Heart left ventricle (tissue), 16 donors: ENCODE data around the gene PLA2G2C. TPM values are rescaled to one million over a fixed set of nuclear protein-coding genes. Genes with fewer than 3 reads are reported as not detected.
A peak's percentile ranks its signal among the peaks of the same experiment; 100 is the strongest.

Source experiments
- ATAC-seq, 4 donors: fragments of 200-7000 bp; cut with Tn5 transposase; one replicate each; pipeline ENCODE4 v1.9.1; 2020 to 2022; ENCODE audit warnings: moderate library complexity in 4 of 4, mild to moderate bottlenecking in 3 of 4, moderate number of reproducible peaks in 1 of 4
- DNase-seq, 5 donors: peaks; one replicate each; pipeline ENCODE4 v3.0.0-alpha.2; 2020
- H3K27ac ChIP-seq, 12 donors: fragments of 200-600 bp; sonication (generic) in 4 of 12; one replicate each; pipeline versions ENCODE4 v1.5.0 to v1.8.0; 2016 to 2022; ENCODE audit warnings: mild to moderate bottlenecking in 2 of 12
- H3K27me3 ChIP-seq, 9 donors: fragments of 200-600 bp; sonication (generic) in 2 of 9; one replicate each; pipeline versions ENCODE4 v1.5.1 to v1.8.0; 2016 to 2022; ENCODE audit warnings: mild to moderate bottlenecking in 3 of 9
- H3K36me3 ChIP-seq, 9 donors: fragments of 200-600 bp; sonication (generic) in 2 of 9; one replicate each; pipeline versions ENCODE4 v1.5.0 to v1.8.0; 2018 to 2022; ENCODE audit warnings: mild to moderate bottlenecking in 2 of 9
- H3K4me1 ChIP-seq, 12 donors: fragments of 200-600 bp; sonication (generic) in 4 of 12; one replicate each; pipeline versions ENCODE4 v1.5.0 to v1.8.0; 2016 to 2022; ENCODE audit warnings: mild to moderate bottlenecking in 3 of 12
- H3K4me3 ChIP-seq, 12 donors: fragments of 200-600 bp; sonication (generic) in 4 of 12; one replicate each; pipeline versions ENCODE4 v1.5.0 to v1.8.0; 2017 to 2022; ENCODE audit warnings: mild to moderate bottlenecking in 9 of 12, moderate library complexity in 4 of 12
- H3K9me3 ChIP-seq, 12 donors: fragments of 200-600 bp; sonication (generic) in 4 of 12; one replicate each; pipeline versions ENCODE4 v1.5.0 to v1.8.0; 2016 to 2022; ENCODE audit warnings: mild to moderate bottlenecking in 1 of 12
- POLR2A ChIP-seq, 2 donors: fragments of 450-650 bp; IDR thresholded peaks; one replicate each; pipeline ENCODE4 v1.6.1; 2017; ENCODE audit warnings: antibody characterized with exemption in 2 of 2, mild to moderate bottlenecking in 2 of 2, moderate library complexity in 2 of 2
- WGBS, 4 donors: extraction: QIAGEN DNeasy Blood & Tissue Kit in 2 of 4; methylation state at CpG; one replicate each; pipeline versions ENCODE4 v1.1.5 to v1.1.7; 2013 to 2018; 5-methylcytosine and 5-hydroxymethylcytosine counted together
- intact Hi-C, 10 donors: fragments of 100-400 bp; cut with DNase I; formaldehyde crosslinking; loops; one replicate each; pipeline versions ENCODE4 v1.11.1 to v1.14.2; 2022
- polyA plus RNA-seq, 2 donors: library from polyadenylated mRNA; stranded (reverse); fragments of 200-250 nt; gene quantifications; one replicate each; pipeline ENCODE4 v1.2.3, GENCODE V29; 2013
- total RNA-seq, 9 donors: library from RNA; depleted of rRNA in 2 of 9; stranded (reverse); fragments of >200 nt in 2 of 9; fragmentation: NEBNext Ultra II Directional in 3 of 9; extraction: Animal tissue kit (Norgen Biotek cat#: 25700) in 3 of 9; gene quantifications; one replicate each; pipeline versions ENCODE4 v1.1.0 to v1.2.4, GENCODE V29; 2016 to 2023
- TF ChIP-seq, protein P1 (sequence below), 12 donors: fragments of 200-600 bp; sonication (generic) in 4 of 12; IDR thresholded peaks; one replicate each; pipeline versions ENCODE4 v1.5.0 to v1.8.0; 2018 to 2022; ENCODE audit warnings: antibody characterized with exemption in 12 of 12, mild to moderate bottlenecking in 5 of 12
- donor health status: ischemic (EF 13 %, LVEDD 7.1; RV severe dilation, severe dysfunction).
- donor health status: healthy with polysubstance abuse.
- donor health status: DM: no; HTN: yes; CAD: no.
- donor health status: DM: no; HTN: no; CAD: no.
- donor health status: ischemic (EF 25% LVEDD 6.9; RV normal size, moderate dysfunction).
- donor health status: ischemic (EF 25% LVEDD 5.7; RV mildly dilated, moderate dysfunction).
- donor health status: healthy.
- donor health status: DM: yes; HTN: yes; CAD: no.
- donor health status: ischemic (EF 35%, LVEDD 5.7; RV mildly dilated, moderate dysfunction).
- donor health status: nonischemic (EF 11% LVEDD 7.7; RV severe dilation, severe dysfunction).
- donor health status: DM: yes; HTN: yes; CAD: no.
- donor health status: PGD.
- donor health status: ischemic (EF 29% LVEDD 5.4; RV normal size, mild dysfunction).
- donor health status: nonischemic (EF 23%, LVEDD 6.1; RV moderate dilation, normal function).

The PLA2G2C gene
- total and polyA plus RNA-seq, 11 donors: 0.16 TPM; not detected in 10

DNA sequence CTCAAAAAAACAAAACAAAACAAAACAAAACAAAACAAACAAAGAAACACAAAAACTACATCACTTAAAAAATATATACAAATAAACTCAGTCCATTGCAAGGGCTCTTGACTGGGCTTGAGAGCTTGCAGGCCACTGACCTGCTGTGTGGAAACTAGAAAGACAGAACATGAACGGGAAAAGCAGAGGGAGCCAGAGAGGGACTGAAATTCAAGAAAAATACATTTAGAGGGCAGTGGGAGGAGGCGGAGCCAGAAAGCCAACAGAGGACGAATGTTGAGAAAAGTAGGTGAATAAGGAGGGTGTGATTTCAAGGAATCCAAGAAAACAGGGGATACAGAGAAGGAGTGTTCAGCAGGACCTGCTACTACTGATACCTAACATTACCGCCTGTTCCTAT is 41.4 kb upstream of the PLA2G2C start:
- WGBS, 4 donors: 57 to 64% (median 62%) methylated on average over 4 of the region's 4 CpGs

DNA sequence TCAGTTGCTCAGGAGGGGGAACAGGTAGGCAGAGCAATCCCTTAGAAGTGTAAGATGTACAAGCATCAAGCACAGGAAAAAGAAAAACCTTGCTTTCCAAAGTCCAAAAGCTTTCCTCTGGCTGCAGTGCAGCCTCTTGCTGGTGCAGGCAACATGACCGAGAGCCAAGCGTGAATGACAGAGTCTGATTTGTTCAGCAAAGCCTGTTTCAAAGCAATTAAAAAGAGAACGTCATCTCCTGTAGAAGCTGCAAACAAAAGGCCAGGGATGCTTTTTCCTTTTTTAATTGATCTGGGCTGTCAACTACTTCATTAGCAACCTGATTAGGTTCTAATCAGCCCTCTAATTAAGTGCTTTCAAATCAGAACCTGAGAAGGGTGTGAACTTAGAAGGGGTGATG is 38.2 kb upstream of the PLA2G2C start:
- H3K27ac ChIP-seq: no peak overlapping the region
- no peak for DNase-seq
- H3K4me1 ChIP-seq: peaks cover 0 to 10% (median 0%) of the 10 kb centered on the region in 12 donors
- TF ChIP-seq, protein P1, sequence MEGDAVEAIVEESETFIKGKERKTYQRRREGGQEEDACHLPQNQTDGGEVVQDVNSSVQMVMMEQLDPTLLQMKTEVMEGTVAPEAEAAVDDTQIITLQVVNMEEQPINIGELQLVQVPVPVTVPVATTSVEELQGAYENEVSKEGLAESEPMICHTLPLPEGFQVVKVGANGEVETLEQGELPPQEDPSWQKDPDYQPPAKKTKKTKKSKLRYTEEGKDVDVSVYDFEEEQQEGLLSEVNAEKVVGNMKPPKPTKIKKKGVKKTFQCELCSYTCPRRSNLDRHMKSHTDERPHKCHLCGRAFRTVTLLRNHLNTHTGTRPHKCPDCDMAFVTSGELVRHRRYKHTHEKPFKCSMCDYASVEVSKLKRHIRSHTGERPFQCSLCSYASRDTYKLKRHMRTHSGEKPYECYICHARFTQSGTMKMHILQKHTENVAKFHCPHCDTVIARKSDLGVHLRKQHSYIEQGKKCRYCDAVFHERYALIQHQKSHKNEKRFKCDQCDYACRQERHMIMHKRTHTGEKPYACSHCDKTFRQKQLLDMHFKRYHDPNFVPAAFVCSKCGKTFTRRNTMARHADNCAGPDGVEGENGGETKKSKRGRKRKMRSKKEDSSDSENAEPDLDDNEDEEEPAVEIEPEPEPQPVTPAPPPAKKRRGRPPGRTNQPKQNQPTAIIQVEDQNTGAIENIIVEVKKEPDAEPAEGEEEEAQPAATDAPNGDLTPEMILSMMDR (IDR thresholded peaks at IDR 0.05): no peak
- TF ChIP-seq POLR2A (IDR thresholded peaks at IDR 0.05): no peak
- no peaks in the 10 kb centered on the region for H3K9me3 ChIP-seq
- no peak for ATAC-seq
- no peak overlapping the region for H3K4me3 ChIP-seq
- intact Hi-C loops: loop anchor here in 2 of 10 donors (10.0 kb wide), 2 partner anchors 130 to 140 kb away; no protein-coding TSS in a partner anchor
- peaks cover 0 to 42% (median 10%) of the 10 kb centered on the region in 9 donors for H3K27me3 ChIP-seq
- 60 to 76% (median 69%) methylated on average over 3 of the region's 3 CpGs for WGBS, 4 donors
- H3K36me3 ChIP-seq: no peaks in the 10 kb centered on the region

More for the DNA sequence above, 41.4 kb upstream of the PLA2G2C start:
- no peak for TF ChIP-seq POLR2A (IDR thresholded peaks at IDR 0.05)
- TF ChIP-seq, protein P1 (IDR thresholded peaks at IDR 0.05): no peak
- ATAC-seq: no peak
- peaks cover 0 to 60% (median 10%) of the 10 kb centered on the region in 9 donors for H3K27me3 ChIP-seq
- no peak overlapping the region for H3K27ac ChIP-seq
- no peak overlapping the region for H3K4me3 ChIP-seq
- no peaks in the 10 kb centered on the region for H3K36me3 ChIP-seq
- no peaks in the 10 kb centered on the region for H3K4me1 ChIP-seq
- intact Hi-C loops: loop anchor here in 3 of 10 donors (5.0 to 10.0 kb wide), 3 partner anchors 127 to 145 kb away; no protein-coding TSS in a partner anchor
- DNase-seq: no peak
- no peaks in the 10 kb centered on the region for H3K9me3 ChIP-seq

DNA sequence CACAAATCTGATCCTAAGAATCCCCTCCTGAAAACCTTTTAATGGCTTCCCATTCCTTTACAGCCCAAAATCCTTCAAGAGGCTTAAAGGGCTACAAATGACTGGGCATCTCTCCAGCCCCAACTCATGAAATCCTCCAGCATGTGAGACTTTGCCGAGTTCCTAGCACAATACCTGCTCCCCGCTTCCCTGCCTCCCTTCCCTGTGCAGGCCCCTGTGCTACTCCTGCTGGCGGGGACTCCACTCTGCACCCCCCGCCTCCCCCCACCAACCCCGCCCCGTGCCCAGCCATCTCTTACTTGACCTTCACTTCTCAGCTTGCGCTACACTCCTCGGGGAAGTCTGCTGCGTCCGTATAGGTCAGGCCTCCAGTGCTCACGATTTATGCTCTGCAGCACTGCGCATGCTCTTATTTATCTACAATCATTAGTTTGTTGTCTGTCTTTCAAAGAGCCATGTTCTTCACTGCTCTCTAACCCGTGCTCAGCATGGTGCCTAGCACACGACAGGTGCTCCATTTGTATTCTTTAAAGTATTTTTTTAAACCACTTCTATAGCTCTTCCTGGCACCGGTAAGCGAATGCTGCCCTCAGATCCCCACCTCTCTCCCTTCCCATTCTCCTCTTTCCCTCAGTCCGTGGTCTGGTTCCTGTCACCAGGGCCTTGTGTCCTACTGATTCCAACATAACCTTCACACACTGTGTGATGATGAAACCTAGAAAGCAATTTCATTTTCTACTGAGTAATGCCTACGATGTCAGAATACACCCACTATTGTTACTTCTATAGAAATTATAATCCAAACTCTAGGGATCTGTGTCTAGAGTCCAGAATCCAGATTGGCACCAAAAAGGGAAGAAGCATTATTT is 37.5 kb upstream of the PLA2G2C start:
- intact Hi-C loops: loop anchor here in 2 of 10 donors (10.0 kb wide), 2 partner anchors 131 to 141 kb away; no protein-coding TSS in a partner anchor
- ATAC-seq (peak in 1 of 4 donors; percentile 45), DNase-seq (no peak)
- WGBS, 4 donors: 31 to 57% (median 40%) methylated on average over 18 of the region's 18 CpGs
- peaks cover 0 to 10% (median 0%) of the 10 kb centered on the region in 12 donors for H3K4me1 ChIP-seq
- peaks cover 0 to 40% (median 10%) of the 10 kb centered on the region in 9 donors for H3K27me3 ChIP-seq
- no peak overlapping the region for H3K27ac ChIP-seq
- no peak for TF ChIP-seq POLR2A (IDR thresholded peaks at IDR 0.05)
- TF ChIP-seq, protein P1 (IDR thresholded peaks at IDR 0.05): no peak
- H3K4me3 ChIP-seq: no peak overlapping the region
- no peaks in the 10 kb centered on the region for H3K9me3 ChIP-seq
- H3K36me3 ChIP-seq: no peaks in the 10 kb centered on the region

DNA sequence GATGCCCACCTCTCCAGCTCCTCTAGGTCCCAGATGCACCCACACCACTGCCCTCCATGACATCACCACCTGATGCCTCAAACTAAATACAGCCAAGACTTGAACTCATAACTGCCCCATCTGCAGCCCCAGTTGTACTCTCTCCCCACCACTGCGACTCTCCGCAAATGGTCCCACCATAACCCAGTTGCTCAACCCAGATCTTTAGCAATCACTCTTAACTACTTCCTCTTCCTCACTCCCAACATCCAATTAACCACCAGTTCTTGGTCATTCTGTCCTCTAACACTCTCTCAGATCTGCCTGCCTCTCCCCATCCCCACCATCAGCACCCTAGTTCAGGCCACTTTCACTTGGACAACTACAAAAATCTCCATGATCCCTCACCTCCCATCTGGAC is 36.8 kb upstream of the PLA2G2C start:
- H3K27ac ChIP-seq: no peak overlapping the region
- peaks cover 0 to 10% (median 0%) of the 10 kb centered on the region in 12 donors for H3K4me1 ChIP-seq
- peaks cover 0 to 35% (median 10%) of the 10 kb centered on the region in 9 donors for H3K27me3 ChIP-seq
- 93 to 98% (median 95%) methylated on average over 2 of the region's 2 CpGs for WGBS, 4 donors
- H3K9me3 ChIP-seq: no peaks in the 10 kb centered on the region
- H3K4me3 ChIP-seq: no peak overlapping the region
- TF ChIP-seq POLR2A (IDR thresholded peaks at IDR 0.05): no peak
- TF ChIP-seq, protein P1 (IDR thresholded peaks at IDR 0.05): no peak
- no peak for ATAC-seq
- H3K36me3 ChIP-seq: no peaks in the 10 kb centered on the region
- intact Hi-C loops: loop anchor here in 2 of 10 donors (10.0 kb wide), 2 partner anchors 132 to 142 kb away; no protein-coding TSS in a partner anchor
- DNase-seq: no peak
